Upper lobe of left lung (tissue), 4 donors: Measurements from ENCODE around the gene LRRC47.

Experiments
- POLR2A ChIP-seq, 4 donors: fragments of 450-650 bp; IDR thresholded peaks; one replicate each; pipeline ENCODE4 v1.5.1; 2016 to 2017; ENCODE audit warnings: antibody characterized with exemption in 4 of 4, mild to moderate bottlenecking in 2 of 4
- TF ChIP-seq, protein P1 (sequence below), 6 experiments: fragments of 450-650 bp in 4 of 6; fragments of 200-600 bp in 2 of 6; sonication (generic) in 2 of 6; IDR thresholded peaks; one replicate each; pipeline ENCODE4 v1.5.1; 2016 to 2019; ENCODE audit warnings: antibody characterized with exemption in 6 of 6

DNA sequence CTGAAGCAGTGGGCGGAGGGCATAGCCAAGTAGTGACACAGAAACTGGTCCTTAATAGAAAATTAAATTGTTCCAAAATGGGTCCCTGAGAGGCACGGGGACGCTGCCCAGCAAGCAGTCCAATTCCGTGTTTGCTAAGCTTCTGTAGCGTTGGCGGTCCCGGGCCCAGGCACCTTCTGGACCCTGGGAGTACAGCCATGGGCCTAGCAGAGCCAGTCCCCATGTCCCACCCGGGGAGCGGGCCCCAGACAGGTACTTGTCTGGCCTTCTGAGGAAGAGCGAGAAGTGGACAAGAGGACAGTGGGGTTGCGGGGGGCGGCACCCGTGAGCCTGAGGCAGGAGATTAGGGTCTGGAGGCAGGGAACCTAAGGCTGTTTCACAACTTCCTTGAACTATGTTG lies 55.5 kb downstream of the LRRC47 start:
- TF ChIP-seq, protein P1, sequence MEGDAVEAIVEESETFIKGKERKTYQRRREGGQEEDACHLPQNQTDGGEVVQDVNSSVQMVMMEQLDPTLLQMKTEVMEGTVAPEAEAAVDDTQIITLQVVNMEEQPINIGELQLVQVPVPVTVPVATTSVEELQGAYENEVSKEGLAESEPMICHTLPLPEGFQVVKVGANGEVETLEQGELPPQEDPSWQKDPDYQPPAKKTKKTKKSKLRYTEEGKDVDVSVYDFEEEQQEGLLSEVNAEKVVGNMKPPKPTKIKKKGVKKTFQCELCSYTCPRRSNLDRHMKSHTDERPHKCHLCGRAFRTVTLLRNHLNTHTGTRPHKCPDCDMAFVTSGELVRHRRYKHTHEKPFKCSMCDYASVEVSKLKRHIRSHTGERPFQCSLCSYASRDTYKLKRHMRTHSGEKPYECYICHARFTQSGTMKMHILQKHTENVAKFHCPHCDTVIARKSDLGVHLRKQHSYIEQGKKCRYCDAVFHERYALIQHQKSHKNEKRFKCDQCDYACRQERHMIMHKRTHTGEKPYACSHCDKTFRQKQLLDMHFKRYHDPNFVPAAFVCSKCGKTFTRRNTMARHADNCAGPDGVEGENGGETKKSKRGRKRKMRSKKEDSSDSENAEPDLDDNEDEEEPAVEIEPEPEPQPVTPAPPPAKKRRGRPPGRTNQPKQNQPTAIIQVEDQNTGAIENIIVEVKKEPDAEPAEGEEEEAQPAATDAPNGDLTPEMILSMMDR (IDR thresholded peaks at IDR 0.05), result no peak
- no peak for TF ChIP-seq POLR2A (IDR thresholded peaks at IDR 0.05)
